ENCODE data around the gene APOA1. TPM values are rescaled to one million over a fixed set of nuclear protein-coding genes. Genes with fewer than 3 reads are reported as not detected.
"Not testable (repeated sequence)": the region's sequence is repeated elsewhere in the genome, so short reads cannot be mapped to it uniquely, and the experiment has no call there.

APOA1 gene
- total and polyA plus RNA-seq, 2 experiments from 2014 or later, result 0.23 TPM; not detected in 1

GRCh38 chr11:116804001-116804400 is 33.4 kb downstream of the APOA1 start:
- 33 to 34% methylated on average over 3 of the region's 3 CpGs for WGBS, 2 experiments (ENCODE audit: low coverage in 1 of 2, low lambda C conversion rate in 2 of 2, missing lambda C conversion rate in 2 of 2)
- Histone ChIP-seq H3K4me2 (ENCODE audit: unreplicated experiment) (no peak overlapping the region), H4K20me1 (ENCODE audit: insufficient read depth) (no peaks in the 10 kb centered on the region), H2AFZ (no peak overlapping the region), H3K79me2 (ENCODE audit: insufficient read depth) (no peaks in the 10 kb centered on the region), H3K4me1 (ENCODE audit: insufficient read depth) (peaks cover 6% of the 10 kb centered on the region), H3K27ac (no peak overlapping the region), H3K9me3 (ENCODE audit: low read depth) (no peaks in the 10 kb centered on the region), H3F3A (ENCODE audit: insufficient read depth) (no peaks in the 10 kb centered on the region), H3K9ac (no peak overlapping the region), H3K9me2 (ENCODE audit: insufficient read depth) (no peaks in the 10 kb centered on the region), H3K4me3 (no peak overlapping the region), H3K27me3 (replicated peaks; ENCODE audit: insufficient read depth) (no peaks in the 10 kb centered on the region), H3K36me3 (ENCODE audit: low read depth) (no peaks in the 10 kb centered on the region)
- TF ChIP-seq EZH2 (IDR thresholded peaks at IDR 0.05; ENCODE audit: insufficient read depth, poor library complexity, severe bottlenecking), result no peak
- TF ChIP-seq EZH2phosphoT487 (IDR thresholded peaks at IDR 0.05; ENCODE audit: insufficient read depth, low read depth), result no peak
- DNase-seq, result no peak
- in situ Hi-C loops (cut with MboI), result no loop called here

DNA sequence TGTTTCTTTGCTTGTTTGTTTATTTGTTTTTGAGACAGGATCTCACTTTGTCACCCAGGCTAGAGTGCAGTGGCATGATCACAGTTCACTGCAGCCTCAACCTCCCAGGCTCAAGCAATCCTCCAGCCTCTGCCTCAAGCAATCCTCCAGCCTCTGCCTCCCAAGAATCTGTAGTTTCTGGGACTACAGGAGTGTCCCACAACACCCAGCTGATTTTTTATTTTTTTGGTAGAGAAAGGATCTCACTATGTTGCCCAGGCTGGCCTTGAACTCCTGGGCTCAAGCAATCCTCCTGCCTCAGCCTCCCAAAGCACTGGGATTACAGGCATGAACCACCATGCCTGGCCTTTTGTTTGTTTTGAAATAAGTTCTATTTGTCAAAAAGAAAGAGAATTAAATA is 35.8 kb downstream of the APOA1 start:
- H4K20me1 ChIP-seq (ENCODE audit: insufficient read depth); H3K27me3 ChIP-seq (replicated peaks; ENCODE audit: insufficient read depth); H3K4me1 ChIP-seq (ENCODE audit: insufficient read depth); H3K36me3 ChIP-seq (ENCODE audit: low read depth); DNase-seq; H3K9me3 ChIP-seq (ENCODE audit: low read depth); H3K27ac ChIP-seq; H3K9me2 ChIP-seq (ENCODE audit: insufficient read depth); H3K4me2 ChIP-seq (ENCODE audit: unreplicated experiment); H3F3A ChIP-seq (ENCODE audit: insufficient read depth); H3K9ac ChIP-seq; in situ Hi-C loops (cut with MboI); H3K4me3 ChIP-seq; H3K79me2 ChIP-seq (ENCODE audit: insufficient read depth); H2AFZ ChIP-seq: not testable (repeated sequence)

DNA sequence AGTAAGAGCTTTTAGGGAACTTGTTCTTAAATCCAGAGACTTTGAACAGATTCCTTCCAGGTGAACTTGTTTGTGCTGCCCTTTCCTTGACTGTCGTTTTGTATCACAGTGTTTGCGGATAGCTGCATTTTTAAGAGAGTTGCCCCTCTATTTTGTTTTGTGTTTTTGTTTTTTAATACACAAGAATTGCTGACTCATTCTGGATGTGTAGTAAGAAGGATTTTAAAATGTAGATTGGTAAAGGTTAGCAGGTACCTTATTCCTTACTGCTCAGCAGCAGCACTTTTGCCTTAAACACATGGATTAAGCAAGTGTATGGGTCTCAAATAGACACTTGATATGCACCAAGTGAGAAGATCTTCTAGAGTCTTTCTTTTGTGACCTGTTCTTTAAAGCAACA is 36.8 kb downstream of the APOA1 start:
- no peak for TF ChIP-seq EZH2 (IDR thresholded peaks at IDR 0.05; ENCODE audit: insufficient read depth, poor library complexity, severe bottlenecking)
- no peak for TF ChIP-seq EZH2phosphoT487 (IDR thresholded peaks at IDR 0.05; ENCODE audit: insufficient read depth, low read depth)
- Histone ChIP-seq H3K4me2 (ENCODE audit: unreplicated experiment) (no peak overlapping the region), H3K9ac (no peak overlapping the region), H3K27ac (no peak overlapping the region), H3K36me3 (ENCODE audit: low read depth) (no peaks in the 10 kb centered on the region), H3K9me2 (ENCODE audit: insufficient read depth) (no peaks in the 10 kb centered on the region), H3K9me3 (ENCODE audit: low read depth) (no peaks in the 10 kb centered on the region), H2AFZ (no peak overlapping the region), H3K27me3 (replicated peaks; ENCODE audit: insufficient read depth) (no peaks in the 10 kb centered on the region), H3K4me3 (no peak overlapping the region), H3K79me2 (ENCODE audit: insufficient read depth) (no peaks in the 10 kb centered on the region), H3K4me1 (ENCODE audit: insufficient read depth) (no peaks in the 10 kb centered on the region), H4K20me1 (ENCODE audit: insufficient read depth) (no peaks in the 10 kb centered on the region), H3F3A (ENCODE audit: insufficient read depth) (no peaks in the 10 kb centered on the region)
- WGBS, 2 experiments (ENCODE audit: low coverage in 1 of 2, low lambda C conversion rate in 2 of 2, missing lambda C conversion rate in 2 of 2), result 93 to 94% methylated on average over 2 of the region's 2 CpGs
- in situ Hi-C loops (cut with MboI), result no loop called here
- no peak for DNase-seq

- in situ Hi-C loops (cut with MboI), result no loop called here
These were observed 39.1 kb downstream of the APOA1 start for GRCh38 chr11:116798368-116798767.

DNA sequence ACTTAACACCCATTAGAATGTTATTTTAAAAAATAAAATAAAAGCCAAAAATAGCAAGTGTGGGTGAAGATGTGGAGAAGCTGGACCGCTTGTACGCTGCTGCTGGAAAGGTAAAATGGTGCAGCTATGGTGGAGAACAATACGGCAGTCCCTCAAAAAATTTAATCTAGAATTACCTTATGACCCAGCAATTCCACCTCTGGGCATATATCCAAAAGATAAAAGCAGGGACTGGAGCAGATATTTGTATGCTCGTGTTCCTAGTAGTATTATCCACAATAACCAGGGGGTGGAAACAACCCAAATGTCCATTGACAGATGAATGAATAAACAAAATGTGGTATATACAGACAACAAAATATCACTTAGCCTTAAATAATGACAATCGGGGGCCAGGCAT is 39.6 kb downstream of the APOA1 start:
- H3K9ac ChIP-seq, result no peak overlapping the region
- WGBS, 2 experiments (ENCODE audit: low coverage in 1 of 2, low lambda C conversion rate in 2 of 2, missing lambda C conversion rate in 2 of 2), result 87% methylated on average over 5 of the region's 5 CpGs
- H3K4me3 ChIP-seq, result no peak overlapping the region
- H3K9me3 ChIP-seq (ENCODE audit: low read depth), result no peaks in the 10 kb centered on the region
- DNase-seq, result no peak
- H3K27me3 ChIP-seq (replicated peaks; ENCODE audit: insufficient read depth), result no peaks in the 10 kb centered on the region
- H3K27ac ChIP-seq, result no peak overlapping the region
- H2AFZ ChIP-seq, result no peak overlapping the region
- H3K4me1 ChIP-seq (ENCODE audit: insufficient read depth), result peaks cover 18% of the 10 kb centered on the region
- no peaks in the 10 kb centered on the region for H3K79me2 ChIP-seq (ENCODE audit: insufficient read depth)
- no peaks in the 10 kb centered on the region for H4K20me1 ChIP-seq (ENCODE audit: insufficient read depth)
- no peak overlapping the region for H3K4me2 ChIP-seq (ENCODE audit: unreplicated experiment)
- H3K36me3 ChIP-seq (ENCODE audit: low read depth), result no peaks in the 10 kb centered on the region
- TF ChIP-seq EZH2 (IDR thresholded peaks at IDR 0.05; ENCODE audit: insufficient read depth, poor library complexity, severe bottlenecking) (no peak), EZH2phosphoT487 (IDR thresholded peaks at IDR 0.05; ENCODE audit: insufficient read depth, low read depth) (no peak)
- H3K9me2 ChIP-seq (ENCODE audit: insufficient read depth), result no peaks in the 10 kb centered on the region
- peaks cover 14% of the 10 kb centered on the region for H3F3A ChIP-seq (ENCODE audit: insufficient read depth)
- in situ Hi-C loops (cut with MboI), result no loop called here

More at GRCh38 chr11:116798368-116798767, 39.1 kb downstream of the APOA1 start:
- H3K27me3 ChIP-seq (replicated peaks; ENCODE audit: insufficient read depth), result no peaks in the 10 kb centered on the region
- peaks cover 14% of the 10 kb centered on the region for H3K4me1 ChIP-seq (ENCODE audit: insufficient read depth)
- H3F3A ChIP-seq (ENCODE audit: insufficient read depth), result peaks cover 10% of the 10 kb centered on the region
- WGBS, 2 experiments (ENCODE audit: low coverage in 1 of 2, low lambda C conversion rate in 2 of 2, missing lambda C conversion rate in 2 of 2), result 67 to 75% methylated on average over 5 of the region's 5 CpGs
- H3K36me3 ChIP-seq (ENCODE audit: low read depth), result no peaks in the 10 kb centered on the region
- H3K4me3 ChIP-seq, result no peak overlapping the region
- H3K27ac ChIP-seq, result no peak overlapping the region
- TF ChIP-seq EZH2phosphoT487 (IDR thresholded peaks at IDR 0.05; ENCODE audit: insufficient read depth, low read depth), result no peak
- no peak for TF ChIP-seq EZH2 (IDR thresholded peaks at IDR 0.05; ENCODE audit: insufficient read depth, poor library complexity, severe bottlenecking)
- DNase-seq, result no peak
- H3K79me2 ChIP-seq (ENCODE audit: insufficient read depth), result no peaks in the 10 kb centered on the region
- no peak overlapping the region for H3K9ac ChIP-seq
- H4K20me1 ChIP-seq (ENCODE audit: insufficient read depth), result no peaks in the 10 kb centered on the region
- H3K4me2 ChIP-seq (ENCODE audit: unreplicated experiment), result no peak overlapping the region
- H3K9me2 ChIP-seq (ENCODE audit: insufficient read depth), result no peaks in the 10 kb centered on the region
- H2AFZ ChIP-seq, result no peak overlapping the region
- no peaks in the 10 kb centered on the region for H3K9me3 ChIP-seq (ENCODE audit: low read depth)
